ENCODE results near the gene BCKDK. TPM values are rescaled to one million over a fixed set of nuclear protein-coding genes. Genes with fewer than 3 reads are reported as not detected.

The BCKDK gene
- total and polyA plus RNA-seq, 2 of the 13 experiments (the other 11 are each of a cell fraction or from before 2014, with no cell fraction given) = 24.9 to 42.6 TPM

- TF ChIP-seq THAP9 (CRISPR knock-in tag; IDR thresholded peaks at IDR 0.05; ENCODE audit: borderline replicate concordance) (0 out of 2 replicates have a peak, but pooled peaks have one; percentile 50), IKZF1 (IDR thresholded peaks at IDR 0.05) (no peak), NFE2L1 (CRISPR knock-in tag; IDR thresholded peaks at IDR 0.05; ENCODE audit: borderline replicate concordance) (no peak), ETV5 (CRISPR knock-in tag; IDR thresholded peaks at IDR 0.05; ENCODE audit: borderline replicate concordance) (peak; percentile 77; the same call in 1 of the 2 replicates), SMYD3 (CRISPR knock-in tag; IDR thresholded peaks at IDR 0.05) (0 out of 2 replicates have a peak, but pooled peaks have one; percentile 16), DRAP1 (CRISPR knock-in tag; IDR thresholded peaks at IDR 0.05) (peak; percentile 81), ESRRA (CRISPR knock-in tag; IDR thresholded peaks at IDR 0.05; ENCODE audit: low read depth) (no peak), MEIS1 (CRISPR knock-in tag; IDR thresholded peaks at IDR 0.05; ENCODE audit: borderline replicate concordance) (no peak), ISX (CRISPR knock-in tag; conservative IDR thresholded peaks at IDR 0.05) (no peak), FLYWCH1 (CRISPR knock-in tag; IDR thresholded peaks at IDR 0.05) (no peak), MYPOP (CRISPR knock-in tag; IDR thresholded peaks at IDR 0.05) (peak; percentile 37; the same call in 1 of the 2 replicates), ZNF160 (CRISPR knock-in tag; IDR thresholded peaks at IDR 0.05) (no peak), ZNF720 (CRISPR knock-in tag; IDR thresholded peaks at IDR 0.05) (no peak), ZSCAN31 (CRISPR knock-in tag; IDR thresholded peaks at IDR 0.05; ENCODE audit: low read depth) (peak; percentile 80), HMG20A (CRISPR knock-in tag; IDR thresholded peaks at IDR 0.05; ENCODE audit: borderline replicate concordance) (no peak), SATB2 (CRISPR knock-in tag; IDR thresholded peaks at IDR 0.05) (0 out of 2 replicates have a peak, but pooled peaks have one; percentile 23), ZSCAN5A (CRISPR knock-in tag; IDR thresholded peaks at IDR 0.05; ENCODE audit: borderline replicate concordance) (no peak), ARNT2 (CRISPR knock-in tag; IDR thresholded peaks at IDR 0.05; ENCODE audit: low read depth) (peak; percentile 67), ERF (CRISPR knock-in tag; IDR thresholded peaks at IDR 0.05) (peak; percentile 85), ZBTB1 (CRISPR knock-in tag; IDR thresholded peaks at IDR 0.05; ENCODE audit: borderline replicate concordance) (no peak), IRF9 (CRISPR knock-in tag; IDR thresholded peaks at IDR 0.05; ENCODE audit: borderline replicate concordance) (peak; percentile 91; the same call in 1 of the 2 replicates), ELF4 (CRISPR knock-in tag; IDR thresholded peaks at IDR 0.05; ENCODE audit: borderline replicate concordance) (peak; percentile 72; the same call in 1 of the 2 replicates), SMAD3 (CRISPR knock-in tag; IDR thresholded peaks at IDR 0.05) (no peak)
Observed at GRCh38 chr16:31108035-31108793, at the start of gene BCKDK (continued).
